Type B pancreatic cell (in vitro differentiated cells): ENCODE measurements around the gene MYO6. TPM values are rescaled to one million over a fixed set of nuclear protein-coding genes. Genes with fewer than 3 reads are reported as not detected.

Source experiments
- DNase-seq: peaks from one replicate; pipeline ENCODE4 v3.0.0; 2021; ENCODE audit warnings: mixed read lengths; ENCODE audit not compliant: unreplicated experiment; ENCODE audit errors: extremely low spot score
- H3K27ac Mint-ChIP-seq: 2 replicates; pipeline ENCODE4 v1.8.0; 2021; ENCODE audit warnings: mild to moderate bottlenecking, mixed read lengths
- H3K27me3 Mint-ChIP-seq: 2 replicates; pipeline ENCODE4 v1.8.0; 2021; ENCODE audit warnings: mixed read lengths
- H3K36me3 Mint-ChIP-seq: 2 replicates; pipeline ENCODE4 v1.8.0; 2021; ENCODE audit warnings: mixed read lengths
- H3K4me1 Mint-ChIP-seq: one replicate; pipeline ENCODE4 v1.8.0; 2021; ENCODE audit warnings: mixed read lengths; ENCODE audit not compliant: unreplicated experiment
- H3K4me3 Mint-ChIP-seq: 2 replicates; pipeline ENCODE4 v1.8.0; 2021; ENCODE audit warnings: mild to moderate bottlenecking, mixed read lengths
- H3K9me3 Mint-ChIP-seq: 2 replicates; pipeline ENCODE4 v1.8.0; 2021; ENCODE audit warnings: mixed read lengths
- CTCF ChIP-seq: fragments of 200-600 bp; sonication (generic); conservative IDR thresholded peaks from 2 replicates; pipeline ENCODE4 v1.5.0; 2021; ENCODE audit warnings: antibody characterized with exemption, mild to moderate bottlenecking
- total RNA-seq: library from RNA; stranded (reverse); gene quantifications from 2 replicates; pipeline ENCODE4 v1.2.1, GENCODE V29; 2021; ENCODE audit warnings: low replicate concordance

Gene MYO6
- total RNA-seq, 1 donor from 2014 or later, result 46.7 TPM

GRCh38 chr6:75870389-75870788 is 121.3 kb downstream of the MYO6 start:
- no peaks in the 10 kb centered on the region for H3K9me3 Mint-ChIP-seq
- H3K36me3 Mint-ChIP-seq, result peaks cover 13% of the 10 kb centered on the region
- peaks cover 11% of the 10 kb centered on the region for H3K4me1 Mint-ChIP-seq
- no peak overlapping the region for H3K4me3 Mint-ChIP-seq
- no peak for DNase-seq
- no peak overlapping the region for H3K27ac Mint-ChIP-seq
- H3K27me3 Mint-ChIP-seq, result no peaks in the 10 kb centered on the region
- no peak for TF ChIP-seq CTCF

GRCh38 chr6:75874224-75874623 is 125.2 kb downstream of the MYO6 start:
- Mint-ChIP-seq H3K9me3 (no peaks in the 10 kb centered on the region), H3K4me1 (peaks cover 11% of the 10 kb centered on the region), H3K27me3 (no peaks in the 10 kb centered on the region), H3K27ac (peak overlapping the region; percentile 17), H3K36me3 (peaks cover 5% of the 10 kb centered on the region), H3K4me3 (no peak overlapping the region)
- no peak for DNase-seq
- no peak for TF ChIP-seq CTCF

GRCh38 chr6:75876152-75876551 is 127.1 kb downstream of the MYO6 start:
- Mint-ChIP-seq H3K36me3 (peaks cover 5% of the 10 kb centered on the region), H3K4me3 (no peak overlapping the region), H3K27ac (no peak overlapping the region), H3K9me3 (no peaks in the 10 kb centered on the region), H3K27me3 (no peaks in the 10 kb centered on the region), H3K4me1 (peaks cover 11% of the 10 kb centered on the region)
- TF ChIP-seq CTCF, result no peak
- no peak for DNase-seq

- DNase-seq, result no peak
- no peaks in the 10 kb centered on the region for H3K4me1 Mint-ChIP-seq
- no peak overlapping the region for H3K27ac Mint-ChIP-seq
- no peaks in the 10 kb centered on the region for H3K27me3 Mint-ChIP-seq
- peaks cover 13% of the 10 kb centered on the region for H3K36me3 Mint-ChIP-seq
- H3K9me3 Mint-ChIP-seq, result no peaks in the 10 kb centered on the region
- TF ChIP-seq CTCF, result no peak
- H3K4me3 Mint-ChIP-seq, result no peak overlapping the region
Observed at GRCh38 chr6:75880305-75880704, 131.3 kb downstream of the MYO6 start.

GRCh38 chr6:75882734-75883133 is 133.7 kb downstream of the MYO6 start:
- no peak overlapping the region for H3K4me3 Mint-ChIP-seq
- peaks cover 13% of the 10 kb centered on the region for H3K36me3 Mint-ChIP-seq
- no peak for DNase-seq
- H3K27me3 Mint-ChIP-seq, result no peaks in the 10 kb centered on the region
- no peak overlapping the region for H3K27ac Mint-ChIP-seq
- TF ChIP-seq CTCF, result no peak
- H3K4me1 Mint-ChIP-seq, result no peaks in the 10 kb centered on the region
- no peaks in the 10 kb centered on the region for H3K9me3 Mint-ChIP-seq

- H3K27me3 Mint-ChIP-seq, result no peaks in the 10 kb centered on the region
- H3K27ac Mint-ChIP-seq, result no peak overlapping the region
- H3K4me1 Mint-ChIP-seq, result no peaks in the 10 kb centered on the region
- no peak overlapping the region for H3K4me3 Mint-ChIP-seq
- peaks cover 14% of the 10 kb centered on the region for H3K36me3 Mint-ChIP-seq
- H3K9me3 Mint-ChIP-seq, result no peaks in the 10 kb centered on the region
- no peak for DNase-seq
- no peak for TF ChIP-seq CTCF
Observed at GRCh38 chr6:75884822-75885221, 135.8 kb downstream of the MYO6 start.
